OCI-LY1 (cell line): Measurements from ENCODE around the gene FARS2.

ENCODE experiments used
- CTCF ChIP-seq: fragments of 200-600 bp; sonication (generic), shearing (Covaris generic); IDR thresholded peaks from 2 replicates; pipeline ENCODE4 v1.5.1; 2017; ENCODE audit warnings: mild to moderate bottlenecking, antibody characterized with exemption, low read length, moderate library complexity, mixed read lengths
- EZH2 ChIP-seq: fragments of 200-600 bp; sonication (generic), shearing (Covaris generic); IDR thresholded peaks from 2 replicates; pipeline ENCODE4 v1.8.0; 2017; ENCODE audit warnings: borderline replicate concordance, mixed run types, mild to moderate bottlenecking, antibody characterized with exemption, low read length, moderate library complexity, mixed read lengths

GRCh38 chr6:5630636-5631035, 369.3 kb downstream of the FARS2 start:
- TF ChIP-seq CTCF (no peak), EZH2 (no peak)
